BE2C (cell line): ENCODE results near the gene STOX1.
"Not testable (repeated sequence)": the region's sequence is repeated elsewhere in the genome, so short reads cannot be mapped to it uniquely, and the experiment has no call there.

Experiments used
- DNase-seq: peaks from one replicate; pipeline ENCODE4 v3.0.0-alpha.2; 2020
- H3K27me3 ChIP-seq: fragments of 250-450 bp; sonication (Bioruptor Pico); 2 replicates; pipeline ENCODE4 v1.5.1; 2020; ENCODE audit warnings: mild to moderate bottlenecking
- H3K36me3 ChIP-seq: fragments of 250-450 bp; sonication (Bioruptor Pico); 2 replicates; pipeline ENCODE4 v1.5.1; 2020; ENCODE audit warnings: mild to moderate bottlenecking
- H3K4me1 ChIP-seq: fragments of 250-450 bp; sonication (Bioruptor Pico); 2 replicates; pipeline ENCODE4 v1.5.1; 2020
- H3K4me3 ChIP-seq: 2 replicates; pipeline ENCODE4 v1.5.1; 2011; ENCODE audit warnings: low read depth, low read length
- H3K9me3 ChIP-seq: fragments of 250-450 bp; sonication (Bioruptor Pico); 2 replicates; pipeline ENCODE4 v1.5.1; 2020
- CTCF ChIP-seq: IDR thresholded peaks from 2 replicates; pipeline ENCODE4 v1.5.1; 2012; ENCODE audit warnings: mild to moderate bottlenecking, low read depth, low read length

Gene STOX1

GRCh38 chr10:68828833-68829232 lies 1.5 kb downstream of the STOX1 start:
- Histone ChIP-seq H3K9me3 (no peaks in the 10 kb centered on the region), H3K36me3 (no peaks in the 10 kb centered on the region), H3K4me3 (no peak overlapping the region), H3K4me1 (no peaks in the 10 kb centered on the region), H3K27me3 (no peaks in the 10 kb centered on the region)
- DNase-seq, result no peak
- no peak for TF ChIP-seq CTCF

DNA sequence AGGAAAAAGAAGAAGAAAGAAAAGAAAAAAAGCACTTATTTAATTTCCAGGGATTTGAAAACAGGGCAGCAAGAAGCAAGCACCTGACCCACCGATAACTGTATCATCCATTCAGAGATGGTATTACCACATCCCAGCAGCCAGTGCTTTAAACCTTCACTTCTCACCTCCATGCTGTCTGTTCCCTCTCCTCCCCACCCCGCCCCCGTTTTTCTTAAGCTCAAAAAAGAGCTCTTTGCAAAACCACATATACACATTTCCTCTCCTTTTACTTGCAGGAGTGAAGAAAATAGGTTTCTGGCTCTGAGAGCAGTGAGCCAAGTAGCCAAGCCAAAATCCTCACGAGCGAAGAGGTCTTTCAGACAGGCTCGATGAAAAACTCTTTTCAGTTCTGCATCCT lies 2.2 kb downstream of the STOX1 start:
- Histone ChIP-seq H3K4me1 (no peaks in the 10 kb centered on the region), H3K9me3 (no peaks in the 10 kb centered on the region), H3K4me3 (no peak overlapping the region), H3K27me3 (no peaks in the 10 kb centered on the region), H3K36me3 (no peaks in the 10 kb centered on the region)
- TF ChIP-seq CTCF, result no peak
- no peak for DNase-seq

DNA sequence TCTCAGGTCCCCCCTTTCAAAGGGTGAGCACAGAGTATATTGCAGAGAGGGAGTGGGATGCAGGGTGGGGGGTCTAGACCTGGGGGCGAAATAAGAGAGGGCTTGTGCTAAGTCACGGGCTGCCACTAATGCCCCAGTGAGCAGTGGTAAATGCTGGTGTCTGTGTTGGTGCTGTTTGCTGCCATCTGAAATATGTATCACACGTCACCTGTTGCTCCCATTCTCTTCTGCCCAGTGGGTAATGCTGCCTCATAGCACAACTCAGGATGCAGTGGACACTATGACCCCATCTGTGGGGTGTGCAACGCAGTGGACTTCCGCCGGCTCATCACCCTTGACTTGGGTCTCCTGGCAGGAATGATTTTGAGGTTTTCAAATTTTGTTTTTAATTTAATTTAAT lies 2.6 kb downstream of the STOX1 start:
- DNase-seq, result no peak
- TF ChIP-seq CTCF, result no peak
- H3K36me3 ChIP-seq, result no peaks in the 10 kb centered on the region
- no peaks in the 10 kb centered on the region for H3K4me1 ChIP-seq
- H3K27me3 ChIP-seq, result no peaks in the 10 kb centered on the region
- H3K9me3 ChIP-seq, result no peaks in the 10 kb centered on the region
- no peak overlapping the region for H3K4me3 ChIP-seq

- H3K4me1 ChIP-seq, result no peaks in the 10 kb centered on the region
- H3K27me3 ChIP-seq, result no peaks in the 10 kb centered on the region
- no peaks in the 10 kb centered on the region for H3K9me3 ChIP-seq
- TF ChIP-seq CTCF, result no peak
- H3K36me3 ChIP-seq, result no peaks in the 10 kb centered on the region
- H3K4me3 ChIP-seq, result no peak overlapping the region
- DNase-seq, result no peak
These were observed 4.7 kb downstream of the STOX1 start for GRCh38 chr10:68831961-68832455.

GRCh38 chr10:68832601-68833000 lies 5.3 kb downstream of the STOX1 start:
- no peaks in the 10 kb centered on the region for H3K4me1 ChIP-seq
- no peaks in the 10 kb centered on the region for H3K27me3 ChIP-seq
- H3K36me3 ChIP-seq, result no peaks in the 10 kb centered on the region
- no peak overlapping the region for H3K4me3 ChIP-seq
- no peak for DNase-seq
- no peaks in the 10 kb centered on the region for H3K9me3 ChIP-seq
- TF ChIP-seq CTCF, result no peak

GRCh38 chr10:68837626-68838322 lies 10.4 kb downstream of the STOX1 start:
- Histone ChIP-seq H3K9me3 (no peaks in the 10 kb centered on the region), H3K4me1 (no peaks in the 10 kb centered on the region), H3K36me3 (no peaks in the 10 kb centered on the region), H3K4me3 (no peak overlapping the region), H3K27me3 (no peaks in the 10 kb centered on the region)
- peak; percentile 14 for DNase-seq
- TF ChIP-seq CTCF, result no peak

DNA sequence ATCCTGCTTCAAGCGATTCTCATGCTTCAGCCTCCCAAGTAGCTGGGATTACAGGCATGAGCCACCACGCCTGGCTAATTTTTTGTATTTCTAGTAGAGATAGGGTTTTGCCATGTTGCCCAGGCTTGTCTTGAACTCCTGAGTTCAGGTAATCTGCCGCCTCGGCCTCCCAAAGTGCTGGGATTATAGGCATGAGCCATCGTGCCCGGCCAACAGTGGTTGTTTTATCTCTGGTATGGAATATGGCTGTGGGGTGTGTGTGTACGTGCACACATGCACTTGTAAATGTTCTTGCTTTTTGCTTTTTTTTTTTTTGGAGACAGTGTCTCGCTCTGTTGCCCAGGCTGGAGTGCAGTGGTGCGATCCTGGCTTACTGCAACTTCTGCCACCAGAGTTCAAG lies 13.3 kb downstream of the STOX1 start:
- not testable (repeated sequence) for H3K4me3 ChIP-seq

More for the DNA sequence above, 13.3 kb downstream of the STOX1 start:
- not testable (repeated sequence) for H3K9me3 ChIP-seq, DNase-seq, H3K36me3 ChIP-seq, H3K4me1 ChIP-seq, H3K27me3 ChIP-seq
